Measurements from ENCODE around the gene GRM7.

DNA sequence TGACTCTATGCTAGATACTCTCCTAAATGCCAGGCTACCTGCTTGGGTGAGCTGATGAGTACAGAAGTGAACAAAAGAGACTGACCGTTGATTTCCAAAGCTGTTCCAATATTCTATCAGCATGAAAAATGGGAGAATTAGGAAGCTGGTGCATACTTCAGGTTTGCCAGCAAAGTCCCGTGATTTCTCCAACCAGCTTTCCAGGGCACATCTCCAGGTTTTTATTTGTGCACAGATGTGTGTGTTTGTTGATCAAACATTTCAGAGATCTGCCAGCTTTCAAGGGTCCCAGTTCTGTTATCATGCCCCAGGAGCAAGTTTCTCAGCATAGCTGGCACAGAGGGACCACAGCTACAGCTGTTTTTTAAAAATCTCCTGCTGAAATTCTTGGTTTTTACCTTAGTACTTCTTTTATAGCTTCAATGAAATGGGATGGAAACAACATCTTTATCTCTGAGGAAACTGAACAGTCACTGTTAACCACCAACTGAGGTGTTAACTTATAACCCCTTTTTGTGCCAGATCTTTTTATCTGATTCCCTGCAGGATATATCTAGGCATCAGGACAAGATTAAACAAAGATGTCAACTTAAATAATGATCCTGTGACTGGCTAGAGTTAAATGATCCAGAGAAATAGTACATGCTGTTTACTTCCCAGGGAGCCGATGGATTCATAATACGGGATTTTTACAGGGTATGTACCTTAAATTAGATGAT, 380.8 kb downstream of the GRM7 start:
- TF ChIP-seq, protein P1, sequence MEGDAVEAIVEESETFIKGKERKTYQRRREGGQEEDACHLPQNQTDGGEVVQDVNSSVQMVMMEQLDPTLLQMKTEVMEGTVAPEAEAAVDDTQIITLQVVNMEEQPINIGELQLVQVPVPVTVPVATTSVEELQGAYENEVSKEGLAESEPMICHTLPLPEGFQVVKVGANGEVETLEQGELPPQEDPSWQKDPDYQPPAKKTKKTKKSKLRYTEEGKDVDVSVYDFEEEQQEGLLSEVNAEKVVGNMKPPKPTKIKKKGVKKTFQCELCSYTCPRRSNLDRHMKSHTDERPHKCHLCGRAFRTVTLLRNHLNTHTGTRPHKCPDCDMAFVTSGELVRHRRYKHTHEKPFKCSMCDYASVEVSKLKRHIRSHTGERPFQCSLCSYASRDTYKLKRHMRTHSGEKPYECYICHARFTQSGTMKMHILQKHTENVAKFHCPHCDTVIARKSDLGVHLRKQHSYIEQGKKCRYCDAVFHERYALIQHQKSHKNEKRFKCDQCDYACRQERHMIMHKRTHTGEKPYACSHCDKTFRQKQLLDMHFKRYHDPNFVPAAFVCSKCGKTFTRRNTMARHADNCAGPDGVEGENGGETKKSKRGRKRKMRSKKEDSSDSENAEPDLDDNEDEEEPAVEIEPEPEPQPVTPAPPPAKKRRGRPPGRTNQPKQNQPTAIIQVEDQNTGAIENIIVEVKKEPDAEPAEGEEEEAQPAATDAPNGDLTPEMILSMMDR (IDR thresholded peaks at IDR 0.05): no peak
- no peak for TF ChIP-seq POLR2A (IDR thresholded peaks at IDR 0.05)
- no peak for TF ChIP-seq POLR2AphosphoS5 (IDR thresholded peaks at IDR 0.05)
